Endothelial cell of umbilical vein (primary cell): ENCODE measurements around the gene BCAP31. TPM values are rescaled to one million over a fixed set of nuclear protein-coding genes. Genes with fewer than 3 reads are reported as not detected.

Experiments
- BruUV-seq: library from RNA; stranded (reverse); fragments of 400-500 nt; replicated peaks from 2 replicates; lab custom pipeline; 2021; lab: Mats Ljungman, UMichigan
- CTCF ChIA-PET: fragments of 300-600, 350-600 bp; sonication (Branson Sonifier 250); formaldehyde crosslinking; loops from one replicate; lab custom pipeline; 2021; ENCODE audit warnings: antibody characterized with exemption, inconsistent platforms; lab: Charles Lee
- POLR2A ChIA-PET: fragments of 300-600, 350-600 bp; sonication (Branson Sonifier 250); formaldehyde crosslinking; loops from one replicate; lab custom pipeline; 2021; ENCODE audit warnings: antibody characterized with exemption, inconsistent platforms; lab: Charles Lee
- DNase-seq: peaks from one replicate; pipeline ENCODE4 v3.0.0-alpha.2; 2011; ENCODE audit warnings: low read depth, low spot score
- FAIRE-seq: peaks from 2 replicates; lab custom pipeline; 2011; peaks lifted over from hg19 to GRCh38; lab: Jason Lieb, UNC
- H2AFZ ChIP-seq: 2 replicates; pipeline ENCODE4 v1.6.0; 2012; ENCODE audit warnings: low read depth, low read length, control low read depth, inconsistent platforms
- H3K27ac ChIP-seq: 2 replicates; pipeline ENCODE4 v1.5.1; 2011; ENCODE audit warnings: low read depth, mild to moderate bottlenecking, control low read depth, low read length, moderate library complexity; ENCODE audit not compliant: insufficient read depth
- H3K27me3 ChIP-seq, 2 experiments: 2 replicates each; pipeline versions ENCODE4 v1.6.0 to v1.6.1; 2011; ENCODE audit warnings: low read length in 2 of 2, mixed read lengths in 1 of 2; ENCODE audit not compliant: control insufficient read depth in 2 of 2, insufficient read depth in 2 of 2
- H3K36me3 ChIP-seq, 2 experiments: 2 replicates in 1 of 2; 3 replicates in 1 of 2; pipeline ENCODE4 v1.5.1; 2011; ENCODE audit warnings: low read length in 2 of 2, mild to moderate bottlenecking in 1 of 2, moderate library complexity in 1 of 2; ENCODE audit not compliant: control insufficient read depth in 2 of 2, insufficient read depth in 2 of 2; ENCODE audit errors: extremely low read depth in 1 of 2
- H3K4me1 ChIP-seq: 3 replicates; pipeline ENCODE4 v1.5.1; 2011; ENCODE audit warnings: mild to moderate bottlenecking, low read length; ENCODE audit not compliant: control insufficient read depth, insufficient read depth; ENCODE audit errors: extremely low read depth
- H3K4me2 ChIP-seq: 2 replicates; pipeline ENCODE4 v1.6.1; 2011; ENCODE audit warnings: low read length, control low read depth, mixed read lengths; ENCODE audit not compliant: insufficient read depth
- H3K4me3 ChIP-seq, 3 experiments: fragments of 200-600 bp in 1 of 3; sonication (generic), shearing (Covaris generic) in 1 of 3; replicated peaks in 1 of 3; 2 replicates each; pipeline ENCODE4 v1.5.1; 2011 to 2016; ENCODE audit warnings: control low read depth in 3 of 3, low read length in 3 of 3, mild to moderate bottlenecking in 2 of 3, inconsistent platforms in 1 of 3, low read depth in 1 of 3, moderate library complexity in 1 of 3; ENCODE audit not compliant: insufficient read depth in 1 of 3
- H3K79me2 ChIP-seq: 2 replicates; pipeline ENCODE4 v1.6.0; 2012; ENCODE audit warnings: low read length, inconsistent platforms; ENCODE audit not compliant: control insufficient read depth, insufficient read depth
- H3K9ac ChIP-seq: replicated peaks from 2 replicates; pipeline ENCODE3; 2011; ENCODE audit warnings: low read length, control low read depth; ENCODE audit not compliant: insufficient read depth; ENCODE audit errors: extremely low read depth
- H3K9me1 ChIP-seq: replicated peaks from 3 replicates; pipeline ENCODE4 v1.6.0; 2011; ENCODE audit warnings: mild to moderate bottlenecking, low read length; ENCODE audit not compliant: control insufficient read depth, insufficient read depth; ENCODE audit errors: extremely low read depth
- H3K9me3 ChIP-seq: replicated peaks from 2 replicates; pipeline ENCODE4 v1.5.1; 2012; ENCODE audit warnings: low read length, inconsistent platforms; ENCODE audit not compliant: control insufficient read depth, insufficient read depth
- H4K20me1 ChIP-seq: replicated peaks from 2 replicates; pipeline ENCODE3; 2011; ENCODE audit warnings: mild to moderate bottlenecking, low read length; ENCODE audit not compliant: control insufficient read depth, insufficient read depth; ENCODE audit errors: extremely low read depth
- CTCF ChIP-seq, 2 donors: IDR thresholded peaks; 1 replicate in 1 of 2; 2 replicates in 1 of 2; pipeline ENCODE4 v1.5.1; 2011; ENCODE audit warnings: low read length in 2 of 2, mild to moderate bottlenecking in 2 of 2, moderate library complexity in 2 of 2, control low read depth in 1 of 2, inconsistent platforms in 1 of 2, low read depth in 1 of 2; ENCODE audit not compliant: insufficient read depth in 1 of 2; ENCODE audit errors: extremely low read depth in 1 of 2
- EZH2 ChIP-seq: IDR thresholded peaks from 2 replicates; pipeline ENCODE4 v1.6.1; 2012; ENCODE audit warnings: borderline replicate concordance, low read depth, mild to moderate bottlenecking, moderate library complexity, low read length, inconsistent platforms; ENCODE audit not compliant: severe bottlenecking
- JUN ChIP-seq: IDR thresholded peaks from 2 replicates; pipeline ENCODE4 v1.6.1; 2011; ENCODE audit warnings: borderline replicate concordance, low read depth; ENCODE audit not compliant: insufficient read length, insufficient read depth
- MAX ChIP-seq: IDR thresholded peaks from 2 replicates; pipeline ENCODE4 v1.6.1; 2011; ENCODE audit not compliant: insufficient read depth, insufficient read length
- MYC ChIP-seq: IDR thresholded peaks from one replicate; pipeline ENCODE4 v1.6.1; 2011; ENCODE audit warnings: mild to moderate bottlenecking, low read depth, low read length
- POLR2A ChIP-seq: IDR thresholded peaks from 2 replicates; pipeline ENCODE4 v1.6.1; 2012; ENCODE audit warnings: low read depth, mild to moderate bottlenecking, control low read depth, low read length
- POLR2AphosphoS5 ChIP-seq: IDR thresholded peaks from 2 replicates; pipeline ENCODE4 v1.6.1; 2012; ENCODE audit warnings: low read depth, mild to moderate bottlenecking, control low read depth, low read length, moderate library complexity; ENCODE audit not compliant: insufficient read depth
- dilution Hi-C: fragments of 300-500 bp; cut with MboI; formaldehyde crosslinking; loops from one replicate; pipeline ENCODE4 v1.15.0; 2019; ENCODE audit warnings: low sequenced_read_pairs; ENCODE audit not compliant: extremely low pct_ligation_motif_present
- intact Hi-C: fragments of 100-400 bp; cut with micrococcal nuclease; formaldehyde crosslinking; loops from one replicate; pipeline ENCODE4 v1.10.0; 2022
- polyA plus RNA-seq, 4 experiments: library from polyadenylated mRNA; depleted of rRNA in 3 of 4; stranded (reverse) in 3 of 4; unstranded in 1 of 4; fragments of >200 nt; gene quantifications; 2 replicates each; pipeline versions ENCODE4 v1.2.1 to v1.2.3, GENCODE V29; 2011 to 2012; ENCODE audit warnings: missing spikeins in 1 of 4
- total RNA-seq: library from RNA; stranded (reverse); gene quantifications from 2 replicates; pipeline ENCODE4 v1.2.3, GENCODE V29; 2021

Gene BCAP31
- total and polyA plus RNA-seq, 2 donors (not counting 3 experiments of a cell fraction or from before 2014, with no cell fraction given) = 169 to 203 TPM

GRCh38 chrX:153686711-153687110 lies 37.5 kb downstream of the BCAP31 start:
- FAIRE-seq (no peak), DNase-seq (no peak)
- Histone ChIP-seq H4K20me1 (no peaks in the 10 kb centered on the region), H3K4me3 (no peak overlapping the region), H3K27ac (no peak overlapping the region), H3K79me2 (no peaks in the 10 kb centered on the region), H3K9me3 (no peaks in the 10 kb centered on the region), H3K36me3 (no peaks in the 10 kb centered on the region), H3K4me2 (no peak overlapping the region), H3K27me3 (no peaks in the 10 kb centered on the region), H3K9me1 (no peaks in the 10 kb centered on the region), H3K4me1 (peaks cover 4% of the 10 kb centered on the region), H2AFZ (no peak overlapping the region), H3K9ac (no peak overlapping the region)
- intact Hi-C loops = no loop called here
- ChIA-PET POLR2A (no interaction called here), CTCF (interaction anchor here (0.7 to 4.2 kb wide), 4 partner anchors 19 to 96 kb away, joined by 3 to 30 read pairs (median 4); no protein-coding TSS in a partner anchor)
- TF ChIP-seq EZH2 (no peak), CTCF (IDR thresholded peaks at IDR 0.05; ENCODE audit: extremely low read depth in 1 of 2, insufficient read depth in 1 of 2, low read depth in 1 of 2, low read length in 2 of 2) (no peak), MYC (no peak), POLR2AphosphoS5 (no peak), MAX (no peak), POLR2A (no peak), JUN (no peak)
- dilution Hi-C loops = no loop called here
- no TSS peak for BruUV-seq
